Thoracic aorta (tissue), 2 donors: ENCODE measurements around the gene PCDH1. TPM values are rescaled to one million over a fixed set of nuclear protein-coding genes. Genes with fewer than 3 reads are reported as not detected.

Experiments
- ATAC-seq: fragments of 150-250 bp; one replicate; pipeline ENCODE4 v1.8.0; 2017; ENCODE audit warnings: low read depth; ENCODE audit not compliant: insufficient number of reproducible peaks, low FRiP score
- DNase-seq: peaks from one replicate; pipeline ENCODE4 v3.0.0-alpha.2; 2020; ENCODE audit warnings: low spot score
- H3K27ac ChIP-seq, 2 donors: fragments of 200-600 bp; sonication (generic); 1 replicate in 1 of 2; 2 replicates in 1 of 2; pipeline ENCODE4 v1.5.1; 2016; ENCODE audit warnings: mild to moderate bottlenecking in 2 of 2, moderate library complexity in 2 of 2
- H3K27me3 ChIP-seq: fragments of 200-600 bp; sonication (generic); replicated peaks from 2 replicates; pipeline ENCODE4 v1.6.0; 2016; ENCODE audit warnings: mild to moderate bottlenecking; ENCODE audit not compliant: insufficient read depth
- H3K36me3 ChIP-seq: fragments of 200-600 bp; sonication (generic); one replicate; pipeline ENCODE4 v1.5.1; 2016
- H3K4me1 ChIP-seq, 2 donors: fragments of 200-600 bp; sonication (generic); 1 replicate in 1 of 2; 2 replicates in 1 of 2; pipeline versions ENCODE4 v1.5.1 to v1.6.0; 2016; ENCODE audit warnings: low read depth in 2 of 2, mild to moderate bottlenecking in 1 of 2; ENCODE audit not compliant: control insufficient read depth in 1 of 2
- H3K4me3 ChIP-seq: fragments of 200-600 bp; sonication (generic); 2 replicates; pipeline ENCODE4 v1.5.1; 2016; ENCODE audit warnings: mild to moderate bottlenecking
- H3K9me3 ChIP-seq: fragments of 200-600 bp; sonication (generic); 2 replicates; pipeline ENCODE4 v1.5.1; 2016
- total RNA-seq, 2 donors: library from RNA; depleted of rRNA; stranded (reverse); fragments of >200 nt; gene quantifications; one replicate each; pipeline versions ENCODE4 v1.1.0 to v1.2.3, GENCODE V29; 2016
- TF ChIP-seq, protein P1 (sequence below): fragments of 200-600 bp; sonication (generic); IDR thresholded peaks from one replicate; pipeline ENCODE4 v1.5.1; 2019; ENCODE audit warnings: antibody characterized with exemption

PCDH1 gene
- total RNA-seq, 2 donors from 2014 or later, result 24.6 to 43.4 TPM

- no peak overlapping the region for H3K27ac ChIP-seq
- DNase-seq (no peak), ATAC-seq (no peak)
- no peaks in the 10 kb centered on the region for H3K27me3 ChIP-seq
- H3K4me3 ChIP-seq, result no peak overlapping the region
- no peaks in the 10 kb centered on the region for H3K36me3 ChIP-seq
- no peaks in the 10 kb centered on the region for H3K9me3 ChIP-seq
- TF ChIP-seq, protein P1, sequence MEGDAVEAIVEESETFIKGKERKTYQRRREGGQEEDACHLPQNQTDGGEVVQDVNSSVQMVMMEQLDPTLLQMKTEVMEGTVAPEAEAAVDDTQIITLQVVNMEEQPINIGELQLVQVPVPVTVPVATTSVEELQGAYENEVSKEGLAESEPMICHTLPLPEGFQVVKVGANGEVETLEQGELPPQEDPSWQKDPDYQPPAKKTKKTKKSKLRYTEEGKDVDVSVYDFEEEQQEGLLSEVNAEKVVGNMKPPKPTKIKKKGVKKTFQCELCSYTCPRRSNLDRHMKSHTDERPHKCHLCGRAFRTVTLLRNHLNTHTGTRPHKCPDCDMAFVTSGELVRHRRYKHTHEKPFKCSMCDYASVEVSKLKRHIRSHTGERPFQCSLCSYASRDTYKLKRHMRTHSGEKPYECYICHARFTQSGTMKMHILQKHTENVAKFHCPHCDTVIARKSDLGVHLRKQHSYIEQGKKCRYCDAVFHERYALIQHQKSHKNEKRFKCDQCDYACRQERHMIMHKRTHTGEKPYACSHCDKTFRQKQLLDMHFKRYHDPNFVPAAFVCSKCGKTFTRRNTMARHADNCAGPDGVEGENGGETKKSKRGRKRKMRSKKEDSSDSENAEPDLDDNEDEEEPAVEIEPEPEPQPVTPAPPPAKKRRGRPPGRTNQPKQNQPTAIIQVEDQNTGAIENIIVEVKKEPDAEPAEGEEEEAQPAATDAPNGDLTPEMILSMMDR, result no peak
- no peaks in the 10 kb centered on the region for H3K4me1 ChIP-seq
Measured at GRCh38 chr5:141869514-141869913, 8.7 kb downstream of the PCDH1 start.

DNA sequence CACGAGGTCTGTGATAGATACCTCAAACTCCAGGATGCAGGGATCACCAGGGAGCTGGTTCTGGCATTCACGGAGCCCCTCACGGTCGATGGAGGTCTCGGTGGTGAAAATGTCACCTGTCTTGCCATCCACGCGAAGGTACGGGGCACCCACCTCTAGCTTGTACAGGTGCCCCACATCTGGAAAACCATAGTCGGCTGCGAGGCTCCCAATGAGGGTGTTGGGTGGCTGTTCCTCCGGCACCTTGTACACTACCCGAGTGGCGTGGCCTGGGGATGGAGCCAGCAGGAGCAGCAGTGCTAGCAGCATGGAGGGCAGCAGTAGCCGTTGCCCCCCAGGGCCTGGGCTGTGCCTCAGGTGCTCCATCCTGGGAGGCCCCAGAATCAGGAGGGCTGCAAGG, 9.2 kb downstream of the PCDH1 start:
- Histone ChIP-seq H3K27ac (no peak overlapping the region), H3K4me1 (no peaks in the 10 kb centered on the region), H3K36me3 (no peaks in the 10 kb centered on the region), H3K9me3 (no peaks in the 10 kb centered on the region), H3K4me3 (no peak overlapping the region), H3K27me3 (no peaks in the 10 kb centered on the region)
- TF ChIP-seq, protein P1, result no peak
- no peak for DNase-seq
- ATAC-seq, result no peak

DNA sequence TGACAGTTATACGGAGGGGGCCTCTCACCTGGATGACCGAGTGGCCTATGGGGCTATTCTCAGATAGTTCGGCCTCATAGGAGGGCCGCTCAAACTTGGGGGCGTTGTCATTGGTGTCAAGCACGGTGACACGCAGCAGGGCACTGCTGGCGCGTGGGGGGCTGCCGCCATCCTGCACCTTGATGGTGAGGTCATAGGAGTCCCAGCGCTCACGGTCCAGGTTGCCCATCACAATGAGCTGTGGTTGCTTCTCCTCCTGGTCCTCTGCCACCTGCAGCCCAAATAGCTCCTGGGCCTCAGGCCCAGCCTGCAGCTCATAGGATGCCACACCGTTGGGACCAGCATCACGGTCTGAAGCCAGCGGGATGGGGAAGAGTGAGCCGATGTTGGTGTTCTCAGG, 9.7 kb downstream of the PCDH1 start:
- H3K27ac ChIP-seq, result no peak overlapping the region
- H3K36me3 ChIP-seq, result no peaks in the 10 kb centered on the region
- no peak overlapping the region for H3K4me3 ChIP-seq
- no peaks in the 10 kb centered on the region for H3K4me1 ChIP-seq
- H3K27me3 ChIP-seq, result no peaks in the 10 kb centered on the region
- DNase-seq, result no peak
- H3K9me3 ChIP-seq, result no peaks in the 10 kb centered on the region
- no peak for ATAC-seq
- TF ChIP-seq, protein P1, result no peak

- TF ChIP-seq, protein P1, result no peak
- H3K4me3 ChIP-seq, result no peak overlapping the region
- H3K27me3 ChIP-seq, result no peaks in the 10 kb centered on the region
- no peaks in the 10 kb centered on the region for H3K36me3 ChIP-seq
- H3K9me3 ChIP-seq, result no peaks in the 10 kb centered on the region
- no peaks in the 10 kb centered on the region for H3K4me1 ChIP-seq
- no peak for ATAC-seq
- DNase-seq, result no peak
- no peak overlapping the region for H3K27ac ChIP-seq
Measured at GRCh38 chr5:141867651-141868050, 10.6 kb downstream of the PCDH1 start.

- DNase-seq (no peak), ATAC-seq (no peak)
- Histone ChIP-seq H3K4me1 (no peaks in the 10 kb centered on the region), H3K9me3 (no peaks in the 10 kb centered on the region), H3K27ac (no peak overlapping the region), H3K27me3 (no peaks in the 10 kb centered on the region), H3K4me3 (no peak overlapping the region), H3K36me3 (no peaks in the 10 kb centered on the region)
- TF ChIP-seq, protein P1, result no peak
Measured at GRCh38 chr5:141867139-141867538, 11.1 kb downstream of the PCDH1 start.
